Fibroblast of upper back skin (primary cell): ENCODE data around the gene CTBP2.
A peak's percentile ranks its signal among the peaks of the same experiment; 100 is the strongest.

Experiments used
- DNase-seq: peaks from one replicate; pipeline ENCODE4 v3.0.0-alpha.2; 2013

CTBP2 gene

GRCh38 chr10:125003901-125004467 is 156.4 kb downstream of the CTBP2 start:
- DNase-seq = no peak

- DNase-seq = no peak
Observed at GRCh38 chr10:125003146-125003900, 157.0 kb downstream of the CTBP2 start.

DNA sequence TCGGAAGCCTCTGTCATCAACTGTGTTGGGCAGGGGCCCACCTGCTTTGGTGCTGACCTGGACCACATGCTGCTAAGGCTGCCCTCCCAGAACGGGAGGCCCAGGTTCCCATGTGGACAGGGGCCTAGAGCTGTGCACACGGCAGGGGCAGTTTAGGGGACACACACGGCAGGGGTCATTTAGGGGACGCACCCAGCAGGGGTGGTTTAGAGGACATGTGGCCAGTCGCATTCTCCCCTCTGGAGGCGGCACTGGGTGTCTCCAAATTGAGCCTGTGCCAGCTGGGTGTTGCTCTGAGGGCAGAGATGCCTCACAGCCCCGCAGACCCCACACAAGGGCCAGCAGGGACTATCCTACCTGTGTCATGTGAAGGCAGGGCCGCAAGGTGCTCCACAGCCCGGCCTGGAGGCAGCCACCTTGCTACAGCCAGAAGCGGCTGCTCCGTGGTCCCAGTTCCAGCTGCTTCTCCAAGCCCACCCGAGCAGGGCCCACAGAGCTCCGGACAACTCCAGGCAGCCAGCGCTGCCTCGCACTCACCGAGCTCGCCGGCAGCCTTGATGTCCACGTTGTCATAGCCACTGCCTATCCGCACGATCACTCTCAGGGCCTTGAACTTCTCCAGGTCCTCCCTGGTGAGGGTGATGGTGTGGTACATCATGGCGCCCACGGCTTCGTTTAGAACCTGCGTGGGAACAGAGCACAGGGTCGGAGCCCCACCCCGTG is 157.8 kb downstream of the CTBP2 start:
- DNase-seq = no peak

- DNase-seq = no peak
Observed at GRCh38 chr10:125002047-125002422, 158.3 kb downstream of the CTBP2 start.

DNA sequence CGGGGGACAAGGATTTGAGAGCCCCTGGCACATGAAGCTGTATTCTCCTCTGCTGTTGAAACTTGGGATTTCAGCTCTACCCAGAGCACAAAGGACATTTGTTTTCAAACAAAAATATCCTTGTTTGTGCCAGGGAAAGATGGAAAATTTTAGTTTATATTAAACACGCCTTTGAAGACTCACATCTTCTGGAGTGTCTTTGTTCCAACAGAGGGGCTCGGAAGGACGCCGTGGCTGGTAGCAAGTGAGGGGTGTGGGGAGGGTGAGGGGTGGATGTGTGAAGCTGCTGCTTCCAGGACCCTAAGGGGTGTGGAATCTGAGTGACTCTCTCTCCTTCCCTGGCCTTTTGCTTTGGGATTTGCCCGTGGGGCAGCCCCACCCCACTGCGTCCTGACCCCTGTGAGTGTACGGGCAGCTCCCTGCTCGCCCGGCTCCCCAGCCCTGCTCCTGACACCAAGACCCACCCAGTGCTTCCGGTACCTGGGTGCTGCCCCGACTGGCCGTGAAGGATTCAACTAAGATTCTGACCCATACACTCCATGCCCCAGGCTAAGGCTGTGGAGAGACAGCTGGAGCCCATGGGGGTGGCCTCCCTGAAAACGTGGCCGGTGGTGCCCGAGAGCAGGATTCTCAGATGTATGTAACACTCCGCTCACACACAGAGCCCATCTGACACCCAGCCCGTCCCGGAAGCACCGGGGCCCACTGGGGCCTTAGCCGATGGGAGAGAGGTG is 158.9 kb downstream of the CTBP2 start:
- DNase-seq = no peak

- peak; percentile 24 for DNase-seq
Observed at GRCh38 chr10:125000366-125001312, 159.7 kb downstream of the CTBP2 start.

- DNase-seq = peak; percentile 54
Observed at GRCh38 chr10:124999433-125000365, 160.7 kb downstream of the CTBP2 start.

DNA sequence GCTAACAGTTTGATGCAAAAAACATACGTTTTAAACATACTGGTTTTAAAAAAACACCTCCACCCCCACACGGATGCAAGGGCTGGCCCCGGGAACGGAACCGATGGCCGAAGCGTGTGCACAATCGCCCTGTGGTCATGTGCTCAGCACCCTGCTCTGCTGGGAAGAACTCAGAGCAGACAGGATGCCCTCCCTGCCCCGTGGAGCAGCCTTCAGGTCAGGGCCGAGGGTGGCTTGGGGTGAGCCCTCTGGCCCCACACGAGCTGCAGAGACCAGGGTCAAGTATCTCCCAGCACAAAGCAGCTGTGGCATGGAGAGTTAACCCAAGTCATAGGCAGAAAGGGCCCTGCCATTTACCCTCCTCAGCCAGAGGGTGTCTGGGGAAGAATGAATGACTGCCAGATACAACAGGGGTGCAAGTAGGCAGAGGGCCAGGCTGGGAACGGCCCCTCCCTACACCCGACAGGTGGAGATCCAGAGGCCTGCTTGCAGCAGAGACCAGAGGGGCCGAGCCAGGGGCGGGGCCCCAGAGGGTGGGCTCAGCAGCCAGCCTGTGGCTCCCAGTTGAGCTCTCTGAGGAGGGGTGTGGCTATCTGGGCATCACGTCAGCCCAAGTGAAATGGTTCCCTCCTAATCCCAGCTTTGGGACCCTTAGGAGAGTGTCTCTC is 161.6 kb downstream of the CTBP2 start:
- DNase-seq = no peak

DNA sequence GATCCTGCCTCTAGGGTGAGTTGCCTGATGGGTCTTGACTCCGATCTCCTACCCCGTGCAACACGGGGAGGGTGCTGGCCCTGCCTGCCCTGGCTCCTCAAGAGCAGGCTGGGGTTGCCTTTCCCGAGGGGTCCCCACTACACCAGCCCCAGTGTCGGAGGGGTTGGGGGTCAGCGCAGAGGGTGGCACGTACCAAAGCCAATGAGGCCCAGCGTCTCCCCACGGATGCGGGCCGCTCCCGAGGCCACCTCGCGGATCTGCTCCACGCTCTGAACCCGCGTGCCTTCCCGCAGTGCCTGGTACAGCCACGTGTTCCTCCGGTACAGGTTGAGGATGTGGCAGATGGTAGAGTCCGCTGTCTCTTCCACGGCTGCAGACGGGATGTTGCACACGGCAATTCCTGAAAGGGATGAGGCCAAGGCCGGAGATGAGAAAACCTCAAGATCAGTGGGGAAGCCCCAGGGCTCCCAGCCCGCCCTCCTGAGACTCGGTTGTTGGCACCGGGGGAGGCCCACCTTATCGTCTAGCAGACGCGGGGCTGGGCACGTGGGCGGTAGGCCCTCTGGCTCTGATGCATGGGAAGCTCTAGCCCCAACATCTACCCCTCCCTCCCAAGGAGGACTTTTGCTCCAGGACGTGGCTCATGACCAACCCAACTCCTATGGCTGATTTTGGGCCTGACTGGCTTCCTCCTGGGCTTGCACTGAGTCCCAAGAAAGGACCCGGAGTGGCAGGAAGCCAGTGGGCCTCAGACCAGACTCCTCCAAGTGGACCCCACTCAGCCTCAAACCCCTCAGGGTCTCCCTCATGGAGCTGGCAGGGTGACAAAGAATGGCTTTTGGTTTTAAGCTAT is 162.4 kb downstream of the CTBP2 start:
- DNase-seq = no peak

DNA sequence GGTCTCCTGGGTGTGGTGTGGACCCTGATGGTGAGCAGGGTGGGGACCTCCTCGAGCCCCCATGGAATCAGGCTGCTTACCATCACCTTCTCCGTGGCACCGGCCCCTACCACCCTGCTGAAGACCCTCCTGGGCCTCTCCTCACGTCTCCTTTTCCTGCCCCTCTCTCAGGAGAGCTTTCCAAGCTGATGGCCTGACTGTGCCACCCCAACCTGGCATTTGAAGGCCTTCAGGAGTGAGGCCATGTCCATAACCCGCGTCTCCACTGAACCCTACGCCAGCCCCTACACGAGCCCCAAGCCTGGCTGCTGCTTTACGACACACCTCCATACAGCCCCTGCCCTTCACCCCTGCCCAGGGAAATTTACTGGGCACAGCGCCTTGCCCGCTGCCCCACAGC is 163.1 kb downstream of the CTBP2 start:
- no peak for DNase-seq

DNA sequence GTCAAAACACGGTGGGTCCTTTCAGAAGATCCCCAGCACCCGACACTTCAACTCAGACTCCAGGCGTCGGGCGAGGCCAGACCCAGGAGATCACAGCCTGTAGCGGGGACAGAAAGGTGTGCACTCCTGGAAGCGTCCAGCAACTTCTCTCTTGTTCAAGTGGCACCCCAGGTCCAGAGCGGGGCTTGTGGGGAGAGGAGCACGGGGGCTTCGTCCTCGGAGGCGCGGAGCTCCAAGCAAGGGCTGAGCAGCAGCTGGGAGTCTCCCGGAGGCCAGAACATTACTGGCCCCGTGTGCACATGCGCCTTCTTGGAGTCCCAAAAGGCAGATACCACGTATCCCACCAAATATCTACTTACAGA is 163.5 kb downstream of the CTBP2 start:
- DNase-seq = no peak

DNA sequence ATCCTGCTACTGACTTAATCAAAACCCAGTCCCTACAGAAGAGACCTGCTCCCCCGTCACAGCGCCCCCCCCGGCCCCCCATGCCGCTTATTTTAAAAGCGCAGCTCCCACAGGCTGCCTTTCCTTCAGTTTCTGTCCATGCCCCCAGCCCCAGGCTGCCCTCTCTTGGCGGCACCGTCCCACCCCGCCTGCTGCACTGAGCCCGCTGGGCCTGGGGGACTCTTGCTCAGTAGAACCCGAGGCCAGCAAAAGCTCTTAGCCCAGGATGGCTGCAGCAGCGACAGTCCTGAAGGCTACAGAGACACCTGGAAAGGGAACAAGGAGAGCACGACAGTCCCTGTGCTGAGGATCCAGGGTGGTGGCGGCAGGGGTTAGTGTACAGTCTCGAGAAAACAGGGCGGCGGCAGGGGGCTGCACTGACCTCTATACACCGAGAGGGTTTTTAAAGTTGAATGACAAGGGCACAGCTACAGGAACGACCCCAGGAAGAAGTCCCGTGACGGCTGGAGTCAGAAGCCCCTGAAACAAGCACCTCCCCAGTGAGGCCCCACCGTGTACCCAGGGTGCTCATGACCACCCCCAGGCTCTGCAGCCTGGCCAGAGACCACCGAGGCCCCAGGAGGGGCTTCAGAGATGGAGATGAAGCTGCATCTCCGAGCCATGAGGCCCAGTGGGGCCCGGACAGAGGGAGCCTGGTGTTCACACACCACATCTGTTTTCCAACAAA is 164.1 kb downstream of the CTBP2 start:
- no peak for DNase-seq

GRCh38 chr10:124995605-124996004 is 164.8 kb downstream of the CTBP2 start:
- DNase-seq = no peak

DNA sequence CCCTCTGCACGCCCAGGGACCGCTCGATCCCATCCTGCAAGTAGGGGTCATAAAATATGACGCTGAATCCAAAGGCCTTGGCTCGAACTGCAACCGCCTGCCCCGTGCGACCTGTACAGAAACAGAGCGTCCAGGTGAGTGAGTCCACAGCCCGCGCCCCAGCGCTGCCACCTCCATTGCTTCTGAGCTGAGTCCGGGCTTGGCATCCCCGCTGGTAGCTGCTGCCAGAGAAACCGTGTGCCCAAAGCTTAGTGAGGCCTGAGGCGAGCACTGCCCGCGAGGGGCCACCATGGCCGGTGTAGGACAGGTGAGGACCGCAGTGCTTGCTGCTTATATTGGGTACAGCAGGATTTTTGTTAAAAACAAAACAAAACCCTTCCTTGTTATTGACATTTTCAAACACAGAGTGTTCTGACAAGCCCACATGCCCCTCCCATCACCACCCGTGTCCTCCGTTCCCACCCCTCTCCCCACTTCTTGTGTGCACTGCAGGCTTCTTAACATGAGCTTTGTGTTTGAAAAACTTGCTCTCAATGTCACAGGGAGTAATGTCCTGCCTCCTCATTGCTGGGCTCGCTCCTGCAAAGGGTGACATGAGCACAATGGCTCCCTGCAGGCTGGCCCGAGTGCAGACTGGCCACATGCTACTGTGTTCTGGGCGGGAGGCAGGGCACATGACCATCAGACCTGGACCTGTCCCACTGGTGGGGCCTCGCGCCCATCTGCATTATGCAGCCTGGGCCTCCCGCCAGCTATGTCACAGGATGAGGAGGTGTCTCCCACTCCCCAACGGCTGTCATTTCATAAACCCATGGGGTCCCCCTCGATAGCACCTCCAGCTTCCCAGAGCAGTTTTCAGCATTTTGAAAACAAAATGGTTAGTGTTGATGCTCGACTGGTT is 165.5 kb downstream of the CTBP2 start:
- no peak for DNase-seq

DNA sequence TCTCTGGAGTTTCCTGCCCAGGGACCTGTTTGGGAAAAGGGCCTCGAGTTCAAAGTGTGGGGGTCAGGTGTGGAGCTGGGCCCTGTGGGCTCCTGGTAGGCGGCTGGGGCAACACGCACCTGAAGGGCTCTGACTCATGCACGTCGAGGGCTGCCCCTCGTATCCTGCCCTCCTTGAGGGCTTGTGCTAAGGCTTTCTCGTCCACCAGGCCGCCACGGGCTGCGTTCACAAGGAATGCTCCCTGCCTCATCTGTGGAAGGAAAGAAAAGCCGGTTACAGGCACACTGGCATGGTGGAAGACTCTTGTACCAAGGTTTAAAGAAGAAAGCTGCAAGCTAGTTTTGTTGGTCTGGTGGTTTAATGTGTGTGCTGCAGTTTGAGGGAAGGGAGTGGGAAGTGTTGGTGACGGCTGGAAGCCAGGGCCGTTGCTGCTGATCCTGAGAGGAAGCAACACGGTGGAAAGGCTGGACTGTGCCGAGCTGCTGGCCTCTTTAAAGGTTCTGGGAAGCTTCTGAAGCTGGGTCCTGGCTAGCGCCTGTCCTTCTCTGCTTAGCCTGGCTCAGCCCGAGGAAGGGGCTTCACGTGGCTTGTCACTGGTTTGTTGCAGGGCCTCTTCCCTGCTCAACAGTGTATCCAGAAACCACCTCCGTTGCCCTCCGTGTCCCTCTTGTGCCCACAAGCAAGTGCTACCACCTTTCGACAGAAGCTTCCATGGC is 166.5 kb downstream of the CTBP2 start:
- no peak for DNase-seq

DNA sequence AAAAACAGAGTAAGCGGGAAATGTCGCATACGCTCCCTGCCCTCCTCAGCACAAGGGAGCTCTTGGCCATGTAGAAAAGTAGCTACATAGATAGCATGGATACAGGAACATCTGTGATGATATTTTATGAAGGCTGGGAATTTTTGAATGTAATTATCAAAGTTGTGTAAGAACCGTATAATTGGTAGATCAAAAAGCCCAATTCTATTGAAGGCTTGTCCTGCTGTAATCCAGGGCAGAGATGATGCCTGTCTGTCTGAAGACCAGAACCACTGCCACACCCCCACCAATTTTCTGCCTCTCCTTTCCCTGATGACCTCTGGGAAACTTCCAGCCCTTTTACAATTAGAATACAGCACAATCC is 167.0 kb downstream of the CTBP2 start:
- DNase-seq = no peak
